HG03103 (cell line): ENCODE measurements around the gene SPAG7.
A peak's percentile ranks its signal among the peaks of the same experiment; 100 is the strongest.

ENCODE experiments used
- ATAC-seq: cut with Tn5 transposase; IDR thresholded peaks from one replicate; pipeline ENCODE4 v1.9.1; 2021; ENCODE audit warnings: low read depth; ENCODE audit not compliant: unreplicated experiment

SPAG7 gene

GRCh38 chr17:4950746-4951204, 16.8 kb downstream of the SPAG7 start, which contains the start of gene ENO3:
Gene ENO3, plus strand, starts transcription at chr17:4951119. Its CDS starts 711 bp downstream, at chr17:4951830.
- ATAC-seq = no peak

GRCh38 chr17:4950075-4950745, 17.4 kb downstream of the SPAG7 start:
- ATAC-seq = no peak

- ATAC-seq = no peak
Observed at GRCh38 chr17:4949321-4950074, 18.1 kb downstream of the SPAG7 start.

- ATAC-seq = no peak
Observed at GRCh38 chr17:4948931-4949320, 18.7 kb downstream of the SPAG7 start.

- no peak for ATAC-seq
Observed at GRCh38 chr17:4948166-4948930, 19.3 kb downstream of the SPAG7 start, which contains the start of gene PFN1. Gene PFN1, minus strand, starts transcription at chr17:4948530. Its CDS starts 136 bp downstream, at chr17:4948394.

GRCh38 chr17:4947411-4948165, 20.0 kb downstream of the SPAG7 start:
- no peak for ATAC-seq

- no peak for ATAC-seq
Observed at GRCh38 chr17:4947010-4947410, 20.6 kb downstream of the SPAG7 start.

GRCh38 chr17:4946312-4946976, 21.2 kb downstream of the SPAG7 start:
- ATAC-seq = no peak

GRCh38 chr17:4945944-4946280, 21.7 kb downstream of the SPAG7 start:
- no peak for ATAC-seq

- no peak for ATAC-seq
Observed at GRCh38 chr17:4945176-4945943, 22.3 kb downstream of the SPAG7 start.

- ATAC-seq = no peak
Observed at GRCh38 chr17:4944554-4945175, 23.0 kb downstream of the SPAG7 start.

GRCh38 chr17:4944163-4944553, 23.5 kb downstream of the SPAG7 start:
- no peak for ATAC-seq

- no peak for ATAC-seq
Observed at GRCh38 chr17:4942760-4943508, 24.7 kb downstream of the SPAG7 start.

GRCh38 chr17:4941319-4941610, 26.4 kb downstream of the SPAG7 start:
- ATAC-seq = no peak

GRCh38 chr17:4940555-4941318, 26.9 kb downstream of the SPAG7 start:
- no peak for ATAC-seq

GRCh38 chr17:4939796-4940554, 27.6 kb downstream of the SPAG7 start, which contains the start of the genes RNF167 and SLC25A11:
Gene RNF167, plus strand, starts transcription at chr17:4940268. Its CDS starts 642 bp downstream, at chr17:4940910.
Gene SLC25A11, minus strand, starts transcription at chr17:4940046. Its CDS starts 136 bp downstream, at chr17:4939910.
- peak; percentile 78 for ATAC-seq

- no peak for ATAC-seq
Observed at GRCh38 chr17:4939546-4939795, 28.1 kb downstream of the SPAG7 start.
